IPS DF 6.9 (cell line): ENCODE results near the gene CNDP1.
"Not testable (repeated sequence)": the region's sequence is repeated elsewhere in the genome, so short reads cannot be mapped to it uniquely, and the experiment has no call there.

ENCODE experiments used
- DNase-seq: peaks from one replicate; pipeline ENCODE4 v3.0.0-alpha.2; 2013; ENCODE audit warnings: low read depth, low spot score
- H3K27ac ChIP-seq: one replicate; pipeline ENCODE4 v1.5.1; 2013; ENCODE audit warnings: low read length, control low read depth
- H3K27me3 ChIP-seq: 2 replicates; pipeline ENCODE4 v1.6.1; 2013; ENCODE audit warnings: mild to moderate bottlenecking, low read length; ENCODE audit not compliant: control insufficient read depth, insufficient read depth
- H3K36me3 ChIP-seq: 2 replicates; pipeline ENCODE4 v1.6.1; 2013; ENCODE audit warnings: low read length; ENCODE audit not compliant: control insufficient read depth, insufficient read depth
- H3K4me1 ChIP-seq: 2 replicates; pipeline ENCODE4 v1.6.1; 2013; ENCODE audit warnings: low read length; ENCODE audit not compliant: control insufficient read depth, insufficient read depth
- H3K4me3 ChIP-seq: 2 replicates; pipeline ENCODE4 v1.5.1; 2013; ENCODE audit warnings: mild to moderate bottlenecking, low read length
- H3K9me3 ChIP-seq: 2 replicates; pipeline ENCODE4 v1.6.1; 2013; ENCODE audit warnings: low read length, inconsistent platforms; ENCODE audit not compliant: control insufficient read depth, insufficient read depth
- WGBS: extraction: QIAGEN DNeasy Blood & Tissue Kit; methylation state at CpG from one replicate; pipeline ENCODE4 v1.1.7; 2013; ENCODE audit warnings: mixed read lengths, missing lambda C conversion rate; ENCODE audit not compliant: insufficient read length, insufficient coverage; 5-methylcytosine and 5-hydroxymethylcytosine counted together

The CNDP1 gene

GRCh38 chr18:74496508-74497323 lies 37.6 kb upstream of the CNDP1 start:
- Histone ChIP-seq H3K4me3 (peak overlapping the region; percentile 96), H3K4me1 (no peaks in the 10 kb centered on the region; the same call in 1 of the 2 replicates), H3K36me3 (peaks cover 4% of the 10 kb centered on the region; the same call in 1 of the 2 replicates), H3K27ac (no peak overlapping the region), H3K9me3 (no peaks in the 10 kb centered on the region), H3K27me3 (no peaks in the 10 kb centered on the region)
- no peak for DNase-seq
- WGBS, result no CpG with 5 or more reads among the region's 48 CpGs

GRCh38 chr18:74497324-74497676 lies 37.0 kb upstream of the CNDP1 start:
- DNase-seq, result no peak
- H3K4me3 ChIP-seq, result peak overlapping the region; percentile 96; the same call in 1 of the 2 replicates
- no peak overlapping the region for H3K27ac ChIP-seq
- no peaks in the 10 kb centered on the region for H3K27me3 ChIP-seq
- H3K4me1 ChIP-seq, result no peaks in the 10 kb centered on the region; the same call in 1 of the 2 replicates
- peaks cover 4% of the 10 kb centered on the region; the same call in 1 of the 2 replicates for H3K36me3 ChIP-seq
- no CpG with 5 or more reads among the region's 8 CpGs for WGBS
- no peaks in the 10 kb centered on the region for H3K9me3 ChIP-seq

GRCh38 chr18:74497778-74498177 lies 36.5 kb upstream of the CNDP1 start:
- Histone ChIP-seq H3K27me3 (no peaks in the 10 kb centered on the region), H3K4me1 (no peaks in the 10 kb centered on the region; the same call in 1 of the 2 replicates), H3K4me3 (no peak overlapping the region), H3K9me3 (no peaks in the 10 kb centered on the region), H3K36me3 (peaks cover 4% of the 10 kb centered on the region; the same call in 1 of the 2 replicates), H3K27ac (no peak overlapping the region)
- no CpG with 5 or more reads among the region's 3 CpGs for WGBS
- DNase-seq, result no peak

GRCh38 chr18:74498712-74499627 lies 35.3 kb upstream of the CNDP1 start:
- Histone ChIP-seq H3K4me1 (no peaks in the 10 kb centered on the region; the same call in 1 of the 2 replicates), H3K36me3 (peaks cover 7% of the 10 kb centered on the region; the same call in 1 of the 2 replicates), H3K4me3 (no peak overlapping the region), H3K27me3 (no peaks in the 10 kb centered on the region), H3K27ac (no peak overlapping the region), H3K9me3 (no peaks in the 10 kb centered on the region)
- WGBS, result no CpG with 5 or more reads among the region's 14 CpGs
- DNase-seq, result no peak

GRCh38 chr18:74499633-74500032 lies 34.7 kb upstream of the CNDP1 start:
- no peak overlapping the region for H3K27ac ChIP-seq
- H3K36me3 ChIP-seq, result peaks cover 7% of the 10 kb centered on the region; the same call in 1 of the 2 replicates
- H3K4me3 ChIP-seq, result no peak overlapping the region
- no CpG with 5 or more reads among the region's 9 CpGs for WGBS
- no peaks in the 10 kb centered on the region for H3K9me3 ChIP-seq
- no peak for DNase-seq
- H3K4me1 ChIP-seq, result no peaks in the 10 kb centered on the region; the same call in 1 of the 2 replicates
- H3K27me3 ChIP-seq, result no peaks in the 10 kb centered on the region

GRCh38 chr18:74500372-74500771 lies 33.9 kb upstream of the CNDP1 start:
- no CpG with 5 or more reads among the region's 6 CpGs for WGBS

GRCh38 chr18:74500774-74501173 lies 33.5 kb upstream of the CNDP1 start:
- H3K4me3 ChIP-seq, DNase-seq, H3K27ac ChIP-seq, H3K4me1 ChIP-seq, H3K9me3 ChIP-seq, H3K27me3 ChIP-seq: not testable (repeated sequence)
- no CpG with 5 or more reads among the region's 8 CpGs for WGBS
- H3K36me3 ChIP-seq, result peaks cover 11% of the 10 kb centered on the region; the same call in 1 of the 2 replicates

More at GRCh38 chr18:74500372-74500771, 33.9 kb upstream of the CNDP1 start:
- H3K9me3 ChIP-seq, result no peaks in the 10 kb centered on the region
- H3K27ac ChIP-seq, result no peak overlapping the region
- H3K36me3 ChIP-seq, result peaks cover 10% of the 10 kb centered on the region; the same call in 1 of the 2 replicates
- H3K4me1 ChIP-seq, result no peaks in the 10 kb centered on the region; the same call in 1 of the 2 replicates
- H3K27me3 ChIP-seq, result no peaks in the 10 kb centered on the region
- no peak overlapping the region for H3K4me3 ChIP-seq
- DNase-seq, result no peak

- no peaks in the 10 kb centered on the region for H3K9me3 ChIP-seq
- peaks cover 12% of the 10 kb centered on the region; the same call in 1 of the 2 replicates for H3K36me3 ChIP-seq
- H3K4me1 ChIP-seq, result no peaks in the 10 kb centered on the region; the same call in 1 of the 2 replicates
- no CpG with 5 or more reads among the region's 4 CpGs for WGBS
- no peak overlapping the region for H3K27ac ChIP-seq
- DNase-seq, result no peak
- no peak overlapping the region for H3K4me3 ChIP-seq
- no peaks in the 10 kb centered on the region for H3K27me3 ChIP-seq
These were observed 32.9 kb upstream of the CNDP1 start for GRCh38 chr18:74501386-74501785.

GRCh38 chr18:74503137-74503536 lies 31.2 kb upstream of the CNDP1 start:
- Histone ChIP-seq H3K4me1 (peaks cover 1% of the 10 kb centered on the region; the same call in 1 of the 2 replicates), H3K27ac (no peak overlapping the region), H3K36me3 (peaks cover 20% of the 10 kb centered on the region; the same call in 1 of the 2 replicates), H3K9me3 (no peaks in the 10 kb centered on the region), H3K27me3 (no peaks in the 10 kb centered on the region), H3K4me3 (no peak overlapping the region)
- WGBS, result no CpG with 5 or more reads among the region's 4 CpGs
- no peak for DNase-seq

- H3K27ac ChIP-seq, result no peak overlapping the region
- H3K4me3 ChIP-seq, result no peak overlapping the region
- no peaks in the 10 kb centered on the region for H3K9me3 ChIP-seq
- H3K4me1 ChIP-seq, result peaks cover 1% of the 10 kb centered on the region; the same call in 1 of the 2 replicates
- H3K36me3 ChIP-seq, result peaks cover 34% of the 10 kb centered on the region
- no peak for DNase-seq
- no CpG with 5 or more reads among the region's 16 CpGs for WGBS
- H3K27me3 ChIP-seq, result no peaks in the 10 kb centered on the region
These were observed 28.5 kb upstream of the CNDP1 start for GRCh38 chr18:74505776-74506175.
